WTC11 (cell line): ENCODE results near the gene CCN6.

Experiments used
- ATF3 ChIP-seq: sonication (generic); formaldehyde crosslinking; conservative IDR thresholded peaks from 2 replicates; pipeline ENCODE4 v1.8.1; 2022; ENCODE audit warnings: mild to moderate bottlenecking, missing genetic modification reagents
- ATF6 ChIP-seq: sonication (generic); formaldehyde crosslinking; IDR thresholded peaks from 2 replicates; pipeline ENCODE4 v1.8.1; 2023; ENCODE audit warnings: mild to moderate bottlenecking, missing genetic modification reagents
- CREB1 ChIP-seq: sonication (generic); formaldehyde crosslinking; IDR thresholded peaks from 2 replicates; pipeline ENCODE4 v1.8.0; 2023; ENCODE audit warnings: mild to moderate bottlenecking, missing genetic modification reagents
- ETV6 ChIP-seq: sonication (generic); formaldehyde crosslinking; IDR thresholded peaks from 2 replicates; pipeline ENCODE4 v1.8.1; 2022; ENCODE audit warnings: mild to moderate bottlenecking, missing genetic modification reagents
- STAT6 ChIP-seq: sonication (generic); formaldehyde crosslinking; conservative IDR thresholded peaks from 2 replicates; pipeline ENCODE4 v1.8.1; 2023; ENCODE audit warnings: mild to moderate bottlenecking, low read depth, missing genetic modification reagents, moderate library complexity
- ZNF263 ChIP-seq: sonication (generic); formaldehyde crosslinking; IDR thresholded peaks from 2 replicates; pipeline ENCODE4 v1.8.1; 2022; ENCODE audit warnings: low read depth, mild to moderate bottlenecking, moderate library complexity, missing genetic modification reagents
- TF ChIP-seq, protein P1 (sequence below): fragments of 200-600 bp; IDR thresholded peaks from 2 replicates; pipeline ENCODE4 v1.8.0; 2022; ENCODE audit warnings: antibody characterized with exemption
- TF ChIP-seq, protein P2 (sequence below): sonication (generic); formaldehyde crosslinking; IDR thresholded peaks from 2 replicates; pipeline ENCODE4 v1.8.0; 2022; ENCODE audit warnings: mild to moderate bottlenecking, missing genetic modification reagents

DNA sequence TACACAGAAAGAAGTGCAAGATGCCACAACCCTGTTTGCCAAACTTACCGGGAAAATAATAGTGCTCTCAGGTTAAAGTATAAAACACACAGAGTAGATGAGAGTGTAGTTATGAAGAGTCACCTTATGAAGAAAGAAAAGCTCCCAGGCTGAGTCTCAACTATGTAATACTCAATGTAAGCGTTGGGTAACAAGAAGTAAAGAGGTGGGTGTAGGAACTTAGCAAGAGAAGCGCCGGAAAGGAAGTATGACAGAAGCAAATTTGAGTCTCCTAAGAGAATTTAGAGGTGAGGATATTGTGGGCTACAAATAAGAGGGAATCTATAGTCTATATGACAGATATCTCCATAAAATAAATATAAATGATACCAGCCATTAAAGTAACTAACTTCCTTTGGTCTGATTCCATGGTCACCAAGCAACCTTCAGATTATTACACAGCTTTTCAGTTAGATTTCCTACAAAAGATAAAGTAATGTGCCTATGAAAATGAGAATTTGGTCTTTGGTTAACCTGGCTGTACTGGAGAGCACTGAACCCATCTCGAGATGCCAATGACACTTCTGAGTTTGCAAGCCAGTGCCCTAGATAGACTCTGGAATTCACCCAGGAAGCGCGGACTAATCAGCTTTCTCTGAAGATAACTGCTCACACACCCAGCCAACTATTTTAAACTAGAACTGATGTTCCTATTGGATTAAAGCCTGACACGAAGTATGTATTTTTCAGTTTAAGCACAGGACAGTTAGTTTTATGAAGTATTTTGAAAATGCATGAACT is 31.6 kb downstream of the CCN6 start:
- TF ChIP-seq, protein P1, sequence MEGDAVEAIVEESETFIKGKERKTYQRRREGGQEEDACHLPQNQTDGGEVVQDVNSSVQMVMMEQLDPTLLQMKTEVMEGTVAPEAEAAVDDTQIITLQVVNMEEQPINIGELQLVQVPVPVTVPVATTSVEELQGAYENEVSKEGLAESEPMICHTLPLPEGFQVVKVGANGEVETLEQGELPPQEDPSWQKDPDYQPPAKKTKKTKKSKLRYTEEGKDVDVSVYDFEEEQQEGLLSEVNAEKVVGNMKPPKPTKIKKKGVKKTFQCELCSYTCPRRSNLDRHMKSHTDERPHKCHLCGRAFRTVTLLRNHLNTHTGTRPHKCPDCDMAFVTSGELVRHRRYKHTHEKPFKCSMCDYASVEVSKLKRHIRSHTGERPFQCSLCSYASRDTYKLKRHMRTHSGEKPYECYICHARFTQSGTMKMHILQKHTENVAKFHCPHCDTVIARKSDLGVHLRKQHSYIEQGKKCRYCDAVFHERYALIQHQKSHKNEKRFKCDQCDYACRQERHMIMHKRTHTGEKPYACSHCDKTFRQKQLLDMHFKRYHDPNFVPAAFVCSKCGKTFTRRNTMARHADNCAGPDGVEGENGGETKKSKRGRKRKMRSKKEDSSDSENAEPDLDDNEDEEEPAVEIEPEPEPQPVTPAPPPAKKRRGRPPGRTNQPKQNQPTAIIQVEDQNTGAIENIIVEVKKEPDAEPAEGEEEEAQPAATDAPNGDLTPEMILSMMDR = no peak
- TF ChIP-seq ATF6 (no peak), ETV6 (no peak), CREB1 (no peak), ATF3 (CRISPR knock-in tag) (no peak), STAT6 (CRISPR knock-in tag) (no peak), ZNF263 (CRISPR knock-in tag) (no peak)
- TF ChIP-seq, protein P2, sequence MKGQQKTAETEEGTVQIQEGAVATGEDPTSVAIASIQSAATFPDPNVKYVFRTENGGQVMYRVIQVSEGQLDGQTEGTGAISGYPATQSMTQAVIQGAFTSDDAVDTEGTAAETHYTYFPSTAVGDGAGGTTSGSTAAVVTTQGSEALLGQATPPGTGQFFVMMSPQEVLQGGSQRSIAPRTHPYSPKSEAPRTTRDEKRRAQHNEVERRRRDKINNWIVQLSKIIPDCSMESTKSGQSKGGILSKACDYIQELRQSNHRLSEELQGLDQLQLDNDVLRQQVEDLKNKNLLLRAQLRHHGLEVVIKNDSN (CRISPR knock-in tag) = no peak
